Vagina (tissue), 2 donors: Measurements from ENCODE around the gene JAKMIP3. TPM values are rescaled to one million over a fixed set of nuclear protein-coding genes. Genes with fewer than 3 reads are reported as not detected.

Experiments
- DNase-seq, 2 donors: peaks; one replicate each; pipeline ENCODE4 v3.0.0-alpha.2; 2017; ENCODE audit errors: extremely low spot score in 2 of 2
- H3K27ac ChIP-seq: fragments of 200-600 bp; sonication (generic); one replicate; pipeline ENCODE4 v1.5.1; 2019
- H3K27me3 ChIP-seq: fragments of 200-600 bp; sonication (generic); one replicate; pipeline ENCODE4 v1.5.1; 2019
- H3K36me3 ChIP-seq, 2 donors: fragments of 200-600 bp; sonication (generic); one replicate each; pipeline ENCODE4 v1.5.1; 2017 to 2019
- H3K4me1 ChIP-seq: fragments of 200-600 bp; sonication (generic); one replicate; pipeline ENCODE4 v1.5.1; 2019
- H3K4me3 ChIP-seq, 2 donors: fragments of 200-600 bp; sonication (generic); 1 replicate in 1 of 2; 2 replicates in 1 of 2; pipeline ENCODE4 v1.5.1; 2016 to 2019
- H3K9me3 ChIP-seq: fragments of 200-600 bp; sonication (generic); one replicate; pipeline ENCODE4 v1.5.1; 2019
- POLR2A ChIP-seq, 2 donors: fragments of 450-650 bp; IDR thresholded peaks; one replicate each; pipeline ENCODE4 v1.6.1; 2017; ENCODE audit warnings: antibody characterized with exemption in 2 of 2, mild to moderate bottlenecking in 2 of 2, moderate library complexity in 2 of 2
- POLR2AphosphoS5 ChIP-seq, 2 donors: sonication (generic); formaldehyde crosslinking; IDR thresholded peaks; one replicate each; pipeline ENCODE4 v1.9.0; 2017; ENCODE audit warnings: antibody characterized with exemption in 2 of 2, mild to moderate bottlenecking in 2 of 2, low read depth in 1 of 2; ENCODE audit not compliant: insufficient read depth in 1 of 2
- intact Hi-C: fragments of 100-400 bp; cut with DNase I; formaldehyde crosslinking; loops from one replicate; pipeline ENCODE4 v1.15.1; 2023
- total RNA-seq: library from RNA; depleted of rRNA; stranded (reverse); fragments of >200 nt; gene quantifications from one replicate; pipeline ENCODE4 v1.2.3, GENCODE V29; 2016
- TF ChIP-seq, protein P1 (sequence below), 3 experiments: fragments of 450-650 bp in 2 of 3; fragments of 200-600 bp in 1 of 3; sonication (generic) in 1 of 3; IDR thresholded peaks; one replicate each; pipeline ENCODE4 v1.5.1; 2017 to 2019; ENCODE audit warnings: antibody characterized with exemption in 3 of 3, mild to moderate bottlenecking in 2 of 3, moderate library complexity in 2 of 3

Gene JAKMIP3
- total RNA-seq, 1 donor from 2014 or later = 0.49 TPM

DNA sequence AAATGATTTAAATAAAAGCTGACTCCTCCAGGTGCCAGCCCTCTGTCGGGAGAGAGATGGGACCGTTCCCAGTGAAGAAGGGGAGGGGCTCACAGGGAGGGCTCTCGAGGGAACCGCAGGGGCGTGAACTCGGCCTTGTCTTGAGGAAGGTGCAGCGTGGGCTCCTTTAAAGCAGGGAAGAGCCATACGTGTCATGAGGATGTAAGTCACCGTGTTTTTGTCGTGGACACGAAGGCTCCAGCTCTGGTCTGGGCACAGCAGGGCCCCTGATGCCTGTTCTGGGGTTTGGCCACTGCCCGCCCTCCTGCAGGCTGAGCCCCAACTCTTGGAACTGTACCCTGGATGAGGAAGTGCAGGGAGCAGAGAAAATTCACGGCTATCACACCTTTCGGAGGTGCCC lies 45.0 kb downstream of the JAKMIP3 start:
- no peak for DNase-seq
- no peak overlapping the region for H3K27ac ChIP-seq
- no peaks in the 10 kb centered on the region for H3K27me3 ChIP-seq
- H3K9me3 ChIP-seq = no peaks in the 10 kb centered on the region
- TF ChIP-seq POLR2A (IDR thresholded peaks at IDR 0.05) = no peak
- TF ChIP-seq, protein P1, sequence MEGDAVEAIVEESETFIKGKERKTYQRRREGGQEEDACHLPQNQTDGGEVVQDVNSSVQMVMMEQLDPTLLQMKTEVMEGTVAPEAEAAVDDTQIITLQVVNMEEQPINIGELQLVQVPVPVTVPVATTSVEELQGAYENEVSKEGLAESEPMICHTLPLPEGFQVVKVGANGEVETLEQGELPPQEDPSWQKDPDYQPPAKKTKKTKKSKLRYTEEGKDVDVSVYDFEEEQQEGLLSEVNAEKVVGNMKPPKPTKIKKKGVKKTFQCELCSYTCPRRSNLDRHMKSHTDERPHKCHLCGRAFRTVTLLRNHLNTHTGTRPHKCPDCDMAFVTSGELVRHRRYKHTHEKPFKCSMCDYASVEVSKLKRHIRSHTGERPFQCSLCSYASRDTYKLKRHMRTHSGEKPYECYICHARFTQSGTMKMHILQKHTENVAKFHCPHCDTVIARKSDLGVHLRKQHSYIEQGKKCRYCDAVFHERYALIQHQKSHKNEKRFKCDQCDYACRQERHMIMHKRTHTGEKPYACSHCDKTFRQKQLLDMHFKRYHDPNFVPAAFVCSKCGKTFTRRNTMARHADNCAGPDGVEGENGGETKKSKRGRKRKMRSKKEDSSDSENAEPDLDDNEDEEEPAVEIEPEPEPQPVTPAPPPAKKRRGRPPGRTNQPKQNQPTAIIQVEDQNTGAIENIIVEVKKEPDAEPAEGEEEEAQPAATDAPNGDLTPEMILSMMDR (IDR thresholded peaks at IDR 0.05) = no peak
- TF ChIP-seq POLR2AphosphoS5 (IDR thresholded peaks at IDR 0.05; ENCODE audit: insufficient read depth in 1 of 2, low read depth in 1 of 2) = no peak
- no peaks in the 10 kb centered on the region for H3K36me3 ChIP-seq
- H3K4me1 ChIP-seq = no peaks in the 10 kb centered on the region
- intact Hi-C loops = no loop called here
- no peak overlapping the region for H3K4me3 ChIP-seq

DNA sequence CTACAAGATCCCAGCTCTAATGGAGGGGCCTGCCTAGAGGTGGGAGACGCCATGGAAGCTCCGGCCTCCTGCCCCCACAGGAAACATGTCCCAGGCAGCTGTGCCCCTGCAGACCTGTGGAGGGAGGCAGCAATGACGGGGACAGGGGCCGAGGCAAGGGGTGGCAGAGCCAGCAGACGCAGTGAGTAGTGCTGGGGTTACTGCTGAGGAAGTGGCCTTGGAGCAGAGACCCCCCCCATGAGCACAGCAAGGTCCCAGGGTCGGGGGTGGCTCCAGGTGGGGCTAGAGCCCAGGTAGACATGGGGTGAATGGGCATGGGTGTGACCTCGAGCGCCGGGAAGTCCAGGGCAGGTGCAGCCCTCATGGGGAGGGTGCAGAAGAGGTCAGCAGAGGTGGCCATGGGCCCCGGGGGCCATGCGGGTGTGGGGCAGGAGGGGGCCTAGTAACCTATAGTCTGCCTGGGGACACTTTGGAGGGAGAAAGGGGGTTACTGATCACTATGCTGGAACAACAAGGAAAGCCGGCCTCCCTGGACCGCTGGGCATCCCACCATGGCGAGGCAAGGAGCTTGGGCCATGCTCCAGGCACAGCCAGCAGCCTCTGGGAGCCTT lies 45.5 kb downstream of the JAKMIP3 start:
- Histone ChIP-seq H3K4me1 (no peaks in the 10 kb centered on the region), H3K27ac (no peak overlapping the region), H3K36me3 (no peaks in the 10 kb centered on the region), H3K4me3 (no peak overlapping the region), H3K9me3 (no peaks in the 10 kb centered on the region), H3K27me3 (no peaks in the 10 kb centered on the region)
- no peak for DNase-seq
- intact Hi-C loops = no loop called here
- no peak for TF ChIP-seq POLR2A (IDR thresholded peaks at IDR 0.05)
- TF ChIP-seq, protein P1 (IDR thresholded peaks at IDR 0.05) = no peak
- TF ChIP-seq POLR2AphosphoS5 (IDR thresholded peaks at IDR 0.05; ENCODE audit: insufficient read depth in 1 of 2, low read depth in 1 of 2) = no peak

DNA sequence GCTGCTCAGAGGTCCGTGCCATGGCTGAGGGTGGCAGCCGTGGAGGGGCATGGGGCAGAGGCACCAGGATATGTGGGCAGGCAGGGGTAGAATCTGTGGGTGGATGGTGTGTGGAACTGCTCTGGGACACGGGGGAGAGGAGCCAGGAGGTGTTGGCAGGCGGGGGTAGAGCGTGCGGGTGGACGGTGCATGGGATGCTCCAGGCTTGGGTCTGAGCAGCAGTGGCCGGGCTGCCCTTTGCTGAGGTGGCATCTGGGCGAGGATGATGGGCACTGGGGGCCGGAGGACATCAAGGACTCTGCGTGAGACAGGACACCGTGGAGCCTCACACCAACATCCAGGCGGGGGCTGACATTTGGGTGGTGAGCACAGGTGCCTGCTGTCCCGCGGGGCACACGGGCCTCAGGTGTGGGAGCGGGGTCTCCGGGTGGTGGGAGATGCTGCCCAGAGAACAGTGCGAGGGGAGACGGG lies 46.2 kb downstream of the JAKMIP3 start:
- Histone ChIP-seq H3K9me3 (no peaks in the 10 kb centered on the region), H3K27me3 (no peaks in the 10 kb centered on the region), H3K36me3 (no peaks in the 10 kb centered on the region), H3K4me3 (no peak overlapping the region), H3K4me1 (no peaks in the 10 kb centered on the region), H3K27ac (no peak overlapping the region)
- TF ChIP-seq POLR2A (IDR thresholded peaks at IDR 0.05) = no peak
- intact Hi-C loops = no loop called here
- DNase-seq = no peak

DNA sequence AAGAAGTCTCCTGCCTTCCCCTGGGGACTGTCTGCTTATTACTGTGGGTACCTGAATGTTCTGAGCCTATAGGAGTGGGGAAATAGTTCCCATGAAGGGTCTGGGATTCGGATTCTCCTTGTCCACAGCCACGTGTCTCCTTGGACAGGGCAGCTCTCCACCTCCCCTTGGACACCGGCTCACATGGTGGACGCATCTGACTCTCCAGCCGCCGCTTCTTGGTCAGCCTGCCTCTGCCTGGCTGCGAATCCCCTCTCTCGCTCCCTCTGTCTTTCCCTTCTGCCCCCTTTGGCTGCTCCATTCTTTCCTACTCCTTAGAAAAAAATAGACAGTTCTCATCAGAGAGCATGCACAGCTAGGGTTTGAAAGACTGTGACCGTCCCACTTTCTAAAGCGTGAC lies 46.9 kb downstream of the JAKMIP3 start:
- no peaks in the 10 kb centered on the region for H3K9me3 ChIP-seq
- no peaks in the 10 kb centered on the region for H3K4me1 ChIP-seq
- no peaks in the 10 kb centered on the region for H3K36me3 ChIP-seq
- intact Hi-C loops = no loop called here
- no peak for DNase-seq
- no peak overlapping the region for H3K4me3 ChIP-seq
- no peak overlapping the region for H3K27ac ChIP-seq
- no peaks in the 10 kb centered on the region for H3K27me3 ChIP-seq
- TF ChIP-seq, protein P1 (IDR thresholded peaks at IDR 0.05) = no peak
- TF ChIP-seq POLR2AphosphoS5 (IDR thresholded peaks at IDR 0.05; ENCODE audit: insufficient read depth in 1 of 2, low read depth in 1 of 2) = no peak
- no peak for TF ChIP-seq POLR2A (IDR thresholded peaks at IDR 0.05)

DNA sequence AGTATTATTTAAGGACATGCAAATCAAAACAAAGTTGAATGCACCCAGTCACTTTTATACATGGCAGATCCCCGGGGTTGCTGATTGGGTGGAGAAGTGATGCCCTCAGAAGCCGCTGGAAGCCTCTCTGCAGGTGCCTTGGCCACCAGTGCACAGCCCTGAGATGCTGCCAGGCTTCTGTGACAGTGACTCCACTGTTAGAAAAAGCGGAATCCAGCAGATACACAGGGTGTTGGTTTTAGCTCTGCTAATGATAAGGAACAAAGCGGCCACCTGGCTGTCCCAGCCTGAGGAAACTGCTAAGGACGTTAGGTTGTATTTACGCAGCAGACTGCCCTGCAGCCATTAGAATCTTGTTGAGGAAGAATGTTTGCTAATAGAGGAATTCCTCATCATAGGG lies 47.5 kb downstream of the JAKMIP3 start:
- TF ChIP-seq POLR2A (IDR thresholded peaks at IDR 0.05) (no peak), POLR2AphosphoS5 (IDR thresholded peaks at IDR 0.05; ENCODE audit: insufficient read depth in 1 of 2, low read depth in 1 of 2) (no peak)
- TF ChIP-seq, protein P1 (IDR thresholded peaks at IDR 0.05) = no peak
- intact Hi-C loops = no loop called here

More for the DNA sequence above, 47.5 kb downstream of the JAKMIP3 start:
- Histone ChIP-seq H3K36me3 (no peaks in the 10 kb centered on the region), H3K27me3 (no peaks in the 10 kb centered on the region), H3K27ac (no peak overlapping the region), H3K9me3 (no peaks in the 10 kb centered on the region), H3K4me3 (no peak overlapping the region), H3K4me1 (no peaks in the 10 kb centered on the region)
- no peak for DNase-seq
